Stimulated activated CD4-positive, alpha-beta T cell treated with anti-CD3 and anti-CD28 coated beads, Interleukin-1b, Interleukin-23, amount 100 ng/mL, for 1 hour (primary cell): ENCODE results near the gene TOGARAM1.

Source experiments
- DNase-seq, 2 donors: peaks; one replicate each; pipeline ENCODE4 v3.0.0-alpha.2; 2020; ENCODE audit warnings: low read depth in 2 of 2

The TOGARAM1 gene

GRCh38 chr14:44961554-44962333 is at the start of gene TOGARAM1, which contains the start of gene KLHL28:
TSS of gene TOGARAM1 (plus strand) at chr14:44962190. CDS start at chr14:44962422, 232 bp downstream.
TSS of gene KLHL28 (minus strand) at chr14:44961947. CDS start at chr14:44945928, 16,019 bp downstream.
- peak; percentile 77 to 86 for DNase-seq

GRCh38 chr14:44914849-44915248 is 47.1 kb upstream of the TOGARAM1 start:
- no peak for DNase-seq

- no peak for DNase-seq
Observed at GRCh38 chr14:44928793-44929192, 33.2 kb upstream of the TOGARAM1 start.

DNA sequence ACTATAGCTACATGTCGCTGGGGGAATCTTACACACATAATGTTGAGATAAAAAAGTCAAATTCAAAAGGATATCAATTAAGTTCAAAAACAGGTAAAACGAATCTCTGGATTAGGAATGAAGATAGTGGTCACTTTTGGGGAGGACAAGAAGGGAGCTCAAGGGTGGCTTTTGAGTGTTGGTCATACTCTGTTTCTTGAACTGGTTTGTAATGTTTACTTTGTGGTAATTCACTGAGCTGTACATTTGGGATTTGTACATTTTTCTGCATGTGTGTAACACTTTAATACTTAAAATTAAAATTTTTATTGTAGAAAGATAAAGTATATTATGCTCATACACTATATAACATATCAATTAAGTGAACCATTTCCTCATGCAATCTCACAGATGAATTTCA is 26.8 kb upstream of the TOGARAM1 start:
- DNase-seq, result no peak

DNA sequence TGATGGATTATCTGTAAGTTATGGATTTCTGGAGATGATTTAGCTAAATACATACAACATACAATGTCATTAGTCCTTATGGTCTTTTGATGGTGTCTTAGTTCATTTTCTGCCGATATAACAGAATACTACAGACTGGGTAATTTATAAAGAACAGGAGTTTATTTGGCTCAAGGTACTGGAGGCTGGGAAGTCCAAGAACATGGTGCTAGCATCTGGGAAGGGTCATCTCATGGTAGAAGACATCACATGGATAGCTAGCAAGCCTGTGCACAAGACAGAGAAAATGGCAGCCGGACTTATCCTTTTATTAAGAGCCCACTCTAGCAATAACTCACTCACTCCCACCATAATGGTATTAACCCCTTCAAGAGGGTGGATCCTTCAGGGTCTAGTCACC is 24.4 kb upstream of the TOGARAM1 start:
- no peak for DNase-seq

GRCh38 chr14:44940211-44940610 is 21.8 kb upstream of the TOGARAM1 start:
- DNase-seq, result no peak

- DNase-seq, result no peak
Observed at GRCh38 chr14:44940944-44941343, 21.0 kb upstream of the TOGARAM1 start.

DNA sequence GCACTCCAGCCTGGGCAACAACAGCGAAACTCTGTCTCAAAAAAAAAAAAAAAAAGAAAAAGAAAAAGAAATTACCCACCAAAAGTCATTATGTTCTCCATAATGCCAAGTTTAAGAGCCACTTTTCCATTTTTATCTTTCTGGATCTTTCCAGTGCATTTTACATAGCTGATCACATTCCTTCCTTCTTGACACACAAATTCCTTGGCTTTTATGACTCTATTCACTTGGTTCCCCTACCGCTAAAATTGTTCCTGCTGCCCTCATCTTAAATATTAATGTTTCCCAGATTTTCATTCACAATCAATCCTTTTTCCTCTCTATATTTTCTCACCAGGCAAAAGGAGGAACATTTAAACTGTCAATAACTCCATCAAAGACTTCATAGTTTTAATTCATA is 20.4 kb upstream of the TOGARAM1 start:
- DNase-seq, result no peak

DNA sequence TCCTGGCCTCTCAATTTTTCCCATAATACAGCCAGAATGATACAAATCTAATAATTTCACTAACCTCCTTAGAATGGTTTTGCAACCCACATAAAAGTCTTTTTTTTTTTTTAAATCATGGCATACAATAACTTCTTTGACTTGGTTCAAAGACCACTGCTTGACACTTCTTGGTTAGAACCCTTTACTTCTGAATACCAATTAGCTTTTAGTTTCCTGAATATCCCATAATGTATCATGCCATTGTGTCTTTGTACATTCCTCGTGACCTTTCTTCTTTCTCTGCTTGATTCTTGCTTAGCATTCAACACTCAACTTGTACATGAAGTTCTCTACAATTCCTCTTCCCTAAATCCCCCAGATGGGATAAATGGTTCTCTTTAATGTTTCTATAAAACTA is 19.6 kb upstream of the TOGARAM1 start:
- no peak for DNase-seq

- DNase-seq, result no peak
Observed at GRCh38 chr14:44944107-44944506, 17.9 kb upstream of the TOGARAM1 start.

DNA sequence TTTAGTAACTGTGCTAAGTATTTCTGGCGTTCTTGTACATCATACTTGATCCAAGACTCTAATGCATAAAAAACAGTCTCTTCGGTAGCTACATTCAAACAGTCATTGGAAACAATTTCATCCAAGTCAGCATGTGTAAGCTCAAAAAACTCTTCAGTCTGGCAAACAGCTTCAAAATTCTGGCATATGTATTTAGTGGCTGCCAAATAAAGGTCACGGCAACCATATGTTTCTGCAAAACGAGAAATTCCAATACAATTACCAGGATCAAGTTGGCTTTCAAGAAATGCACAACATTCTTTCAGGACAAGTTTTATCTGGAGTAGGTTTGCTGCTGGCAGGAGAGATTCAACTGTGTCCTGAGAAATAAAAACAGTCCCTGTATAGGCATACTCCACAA is 16.7 kb upstream of the TOGARAM1 start:
- no peak for DNase-seq

- no peak for DNase-seq
Observed at GRCh38 chr14:44951051-44951450, 10.9 kb upstream of the TOGARAM1 start.

DNA sequence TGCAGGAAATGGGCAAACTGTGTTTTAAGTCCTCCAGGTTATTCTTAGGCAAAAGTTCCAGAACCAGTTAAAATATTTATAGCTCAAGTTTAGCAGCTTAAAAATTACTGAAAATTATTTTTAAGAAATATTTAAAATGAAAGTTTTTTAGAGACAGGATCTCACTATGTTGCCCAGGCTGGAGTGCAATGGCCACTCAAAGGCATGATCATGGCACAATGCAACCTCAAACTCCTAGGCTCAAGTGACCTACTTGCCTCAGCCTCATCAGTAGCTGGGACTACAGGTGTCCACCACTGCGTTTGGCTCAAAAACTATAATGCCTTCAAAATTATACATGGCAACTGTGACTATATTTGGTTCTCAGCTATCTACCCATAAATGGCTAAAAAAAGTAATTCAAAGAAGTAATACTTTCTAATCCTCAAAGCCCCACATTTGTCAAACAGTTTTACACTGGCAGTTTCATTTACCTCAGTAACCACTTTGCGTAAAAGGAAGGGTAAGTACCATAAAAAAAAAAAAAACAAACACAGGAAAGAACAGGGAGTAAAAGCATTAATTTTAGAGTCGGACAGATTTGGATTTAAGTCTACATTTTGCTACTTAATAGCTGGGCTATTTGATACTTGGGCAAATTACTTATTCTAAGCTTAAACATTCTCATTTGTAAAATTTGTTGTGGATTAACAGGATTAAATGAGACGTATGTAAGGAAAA is 9.4 kb upstream of the TOGARAM1 start:
- DNase-seq, result no peak

DNA sequence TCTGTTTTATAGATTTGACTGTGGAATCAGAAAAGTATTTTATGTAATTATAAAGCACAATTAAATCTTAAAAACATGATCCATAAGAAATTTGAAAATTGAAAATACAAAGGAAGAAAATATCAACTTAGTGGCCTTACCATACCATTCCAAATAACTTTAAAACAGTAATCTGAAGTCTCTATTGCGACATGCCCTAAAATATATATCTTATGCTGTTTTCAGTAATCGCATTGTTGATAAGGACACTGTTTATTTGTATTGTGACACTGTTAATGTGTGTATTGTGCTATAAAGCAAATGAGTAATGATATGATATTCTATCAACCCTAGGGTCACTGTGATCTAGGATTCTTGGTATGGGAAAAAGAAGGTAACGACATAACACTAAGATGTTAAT is 7.2 kb upstream of the TOGARAM1 start:
- no peak for DNase-seq

GRCh38 chr14:44955528-44955927 is 6.5 kb upstream of the TOGARAM1 start:
- DNase-seq, result no peak

DNA sequence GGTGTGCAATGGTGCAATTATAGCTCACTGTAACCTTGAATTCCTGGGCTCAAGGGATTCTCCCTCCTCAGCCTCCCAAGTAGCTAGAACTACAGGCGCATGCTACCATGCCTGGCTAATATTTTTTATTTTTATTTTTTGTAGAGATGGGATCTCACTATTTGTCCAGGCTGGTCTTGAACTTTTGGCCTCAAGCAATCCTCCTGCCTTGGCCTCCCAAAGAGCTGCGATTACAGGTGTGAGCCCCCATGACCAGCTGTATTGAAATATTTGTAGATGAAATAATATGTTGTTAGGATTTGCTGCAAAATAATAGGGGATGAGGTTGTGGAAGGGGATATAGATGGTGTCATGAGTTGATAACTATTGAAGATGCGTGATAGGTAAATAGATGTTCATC is 5.1 kb upstream of the TOGARAM1 start:
- DNase-seq, result no peak

- no peak for DNase-seq
Observed at GRCh38 chr14:44959538-44959937, 2.5 kb upstream of the TOGARAM1 start.

DNA sequence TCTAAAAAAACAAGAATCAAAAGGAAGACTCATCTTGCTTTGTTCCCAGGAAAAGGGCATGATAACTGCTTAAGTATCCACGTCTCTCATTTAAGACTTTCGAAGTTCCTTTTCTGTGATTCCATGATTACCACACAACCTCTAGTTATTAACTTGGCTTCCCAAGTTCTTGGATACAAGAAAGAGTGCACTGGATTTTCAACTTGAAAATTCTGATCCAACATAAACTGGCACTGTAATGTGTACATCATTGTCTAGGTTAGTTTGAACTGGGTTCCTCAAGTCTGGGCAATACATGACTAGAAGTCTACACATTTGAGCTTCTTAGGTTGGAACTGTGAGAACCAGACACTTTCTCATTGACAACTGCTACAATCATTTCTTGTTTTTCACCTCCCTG is 1.8 kb upstream of the TOGARAM1 start:
- DNase-seq, result no peak

DNA sequence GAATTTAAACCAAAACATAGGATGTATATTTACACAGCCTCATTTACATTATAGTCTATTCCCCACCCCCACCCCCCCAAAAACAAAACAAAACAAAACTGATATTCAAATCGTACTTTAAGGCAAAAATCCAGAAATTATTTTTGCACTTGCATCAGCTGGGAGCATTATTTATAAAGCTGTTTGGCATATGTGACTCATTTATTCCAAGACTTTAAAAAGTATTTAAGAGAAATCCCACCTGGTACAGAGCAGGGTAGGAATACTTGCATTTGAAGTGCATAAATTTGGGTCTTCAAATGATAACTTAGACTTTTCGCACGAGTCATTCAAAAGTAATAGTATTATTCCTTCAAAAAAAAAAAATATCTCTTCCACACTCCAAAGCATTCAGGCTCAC is 1.3 kb upstream of the TOGARAM1 start:
- no peak for DNase-seq

DNA sequence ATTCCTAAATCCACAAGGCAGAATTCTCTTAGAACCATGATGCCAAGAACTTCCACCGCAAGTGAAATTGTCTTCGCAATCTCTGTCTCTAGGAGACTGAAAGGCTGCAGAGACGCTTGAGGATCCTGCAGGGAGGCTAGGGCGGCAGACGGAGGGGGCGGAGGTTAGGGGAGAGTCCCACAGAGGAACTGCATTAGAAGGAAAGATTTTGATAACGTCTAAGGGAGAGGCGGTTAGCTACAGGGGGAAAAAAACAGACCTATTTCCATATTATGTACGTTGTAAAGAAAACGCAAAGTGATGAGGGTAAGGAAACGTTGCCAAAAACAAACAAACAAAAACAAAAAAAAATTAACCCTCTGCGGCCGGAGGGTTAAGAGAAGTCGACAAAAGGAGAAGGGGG is 838 bp upstream of the TOGARAM1 start:
- peak in 1 of 2 donors; percentile 11 for DNase-seq

- no peak for DNase-seq
Observed at GRCh38 chr14:44962334-44963043, 499 bp downstream of the TOGARAM1 start.

DNA sequence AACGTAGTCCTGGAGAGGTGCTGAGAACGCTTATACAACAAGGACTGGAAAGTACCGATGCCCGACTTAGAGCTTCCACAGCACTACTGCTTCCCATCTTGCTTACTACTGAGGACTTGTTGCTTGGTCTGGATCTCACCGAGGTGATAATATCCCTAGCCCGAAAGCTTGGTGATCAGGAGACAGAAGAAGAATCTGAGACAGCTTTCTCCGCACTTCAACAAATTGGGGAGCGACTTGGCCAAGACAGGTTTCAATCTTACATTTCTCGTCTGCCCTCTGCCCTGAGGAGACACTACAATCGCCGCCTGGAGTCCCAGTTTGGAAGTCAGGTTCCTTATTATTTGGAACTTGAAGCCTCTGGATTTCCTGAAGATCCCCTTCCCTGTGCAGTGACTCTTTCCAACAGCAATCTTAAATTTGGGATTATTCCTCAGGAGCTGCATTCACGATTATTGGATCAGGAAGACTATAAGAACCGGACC is 1.1 kb downstream of the TOGARAM1 start:
- no peak for DNase-seq
